HG02798 (cell line): ENCODE data around the gene IQGAP3.
"Not testable (repeated sequence)": the region's sequence is repeated elsewhere in the genome, so short reads cannot be mapped to it uniquely, and the experiment has no call there.

Experiments
- ATAC-seq: cut with Tn5 transposase; IDR thresholded peaks from one replicate; pipeline ENCODE4 v1.9.1; 2021; ENCODE audit warnings: mild to moderate bottlenecking; ENCODE audit not compliant: unreplicated experiment, poor library complexity

The IQGAP3 gene

GRCh38 chr1:156593661-156593989 is 21.3 kb upstream of the IQGAP3 start:
- no peak for ATAC-seq

GRCh38 chr1:156592910-156593660 is 20.7 kb upstream of the IQGAP3 start:
- ATAC-seq, result no peak

- no peak for ATAC-seq
Observed at GRCh38 chr1:156592158-156592909, 20.0 kb upstream of the IQGAP3 start.

DNA sequence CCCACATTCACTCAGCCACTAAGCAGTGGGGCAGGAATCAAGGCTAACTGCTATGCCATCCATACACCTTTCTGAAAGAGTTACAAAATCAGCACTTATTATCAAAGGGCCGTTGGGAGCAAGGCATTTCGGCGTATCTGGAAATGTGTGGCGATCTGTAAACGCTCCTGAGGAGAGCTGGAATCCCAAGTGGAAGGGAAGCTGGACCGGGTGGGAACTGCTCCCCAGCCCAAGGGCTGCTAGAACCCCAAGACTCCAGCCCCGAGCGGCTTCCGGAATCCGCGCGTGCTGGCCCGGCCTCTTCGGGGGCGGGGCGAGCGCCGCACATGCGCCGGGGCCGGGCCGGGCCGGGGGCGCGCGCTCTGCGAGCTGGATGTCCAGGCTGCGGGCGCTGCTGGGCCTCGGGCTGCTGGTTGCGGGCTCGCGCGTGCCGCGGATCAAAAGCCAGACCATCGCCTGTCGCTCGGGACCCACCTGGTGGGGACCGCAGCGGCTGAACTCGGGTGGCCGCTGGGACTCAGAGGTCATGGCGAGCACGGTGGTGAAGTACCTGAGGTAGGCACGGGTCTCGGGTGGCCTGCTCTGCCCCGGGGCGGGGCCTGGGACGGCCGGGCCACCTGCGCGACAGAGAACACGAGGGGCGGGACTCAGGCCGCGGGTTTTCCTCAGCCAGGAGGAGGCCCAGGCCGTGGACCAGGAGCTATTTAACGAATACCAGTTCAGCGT is 19.2 kb upstream of the IQGAP3 start, which contains the start of gene NAXE:
Gene NAXE, plus strand, starts transcription at position 345 of the 726 bp plus-strand sequence. Its CDS starts 29 bp downstream, at position 374.
- ATAC-seq, result peak; percentile 93

- ATAC-seq, result peak; percentile 4
Observed at GRCh38 chr1:156591181-156591431, 18.7 kb upstream of the IQGAP3 start.

GRCh38 chr1:156590326-156591180 is 18.2 kb upstream of the IQGAP3 start:
- no peak for ATAC-seq

GRCh38 chr1:156589546-156589945 is 17.2 kb upstream of the IQGAP3 start:
- ATAC-seq, result no peak

GRCh38 chr1:156587927-156588326 is 15.6 kb upstream of the IQGAP3 start:
- not testable (repeated sequence) for ATAC-seq

DNA sequence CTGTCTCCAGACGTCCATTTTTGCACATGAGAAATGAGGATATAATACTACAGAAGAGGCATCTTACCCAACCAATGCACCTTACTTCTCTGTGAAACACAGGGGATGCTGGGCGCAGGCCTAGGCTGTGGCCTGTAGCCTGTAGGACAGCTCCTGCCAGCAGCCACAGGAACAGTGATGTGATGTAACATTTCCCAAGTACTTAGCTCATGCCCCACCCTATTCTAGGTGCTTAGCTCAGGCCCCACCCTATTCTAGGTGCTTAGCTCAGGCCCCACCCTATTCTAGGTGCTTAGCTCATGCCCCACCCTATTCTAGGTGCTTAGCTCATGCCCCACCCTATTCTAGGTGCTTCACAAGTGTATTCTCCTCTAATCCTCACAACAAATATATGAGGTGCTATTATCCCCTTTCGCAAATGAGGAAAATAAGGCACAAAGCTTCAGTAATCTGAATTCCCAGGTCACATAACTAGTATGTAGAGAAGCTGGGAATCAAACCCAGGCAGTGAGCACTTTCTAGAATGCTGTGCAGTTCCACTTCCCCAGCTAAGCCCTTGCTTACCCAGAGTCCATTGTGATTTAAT is 14.6 kb upstream of the IQGAP3 start:
- no peak for ATAC-seq

DNA sequence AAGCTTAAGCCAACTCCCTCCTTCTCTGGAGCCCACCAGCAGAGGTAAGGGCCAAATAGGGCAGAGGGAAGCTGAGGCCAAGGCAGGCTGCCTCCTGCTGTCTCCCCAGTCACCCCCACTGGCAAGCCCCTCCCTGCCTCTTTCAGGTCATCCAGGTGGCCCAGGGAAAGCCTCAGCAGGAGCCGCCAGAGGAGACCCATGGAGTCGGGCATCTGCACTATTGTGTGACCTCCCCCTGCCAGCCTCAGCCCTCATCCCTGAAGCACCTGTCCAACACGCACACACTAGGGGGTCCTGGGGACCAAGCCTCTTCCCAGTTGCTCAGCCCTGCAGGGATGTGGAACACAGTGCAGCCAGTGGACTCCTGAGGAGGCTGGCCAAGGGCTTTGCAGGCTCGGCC is 14.0 kb upstream of the IQGAP3 start:
- ATAC-seq, result no peak

DNA sequence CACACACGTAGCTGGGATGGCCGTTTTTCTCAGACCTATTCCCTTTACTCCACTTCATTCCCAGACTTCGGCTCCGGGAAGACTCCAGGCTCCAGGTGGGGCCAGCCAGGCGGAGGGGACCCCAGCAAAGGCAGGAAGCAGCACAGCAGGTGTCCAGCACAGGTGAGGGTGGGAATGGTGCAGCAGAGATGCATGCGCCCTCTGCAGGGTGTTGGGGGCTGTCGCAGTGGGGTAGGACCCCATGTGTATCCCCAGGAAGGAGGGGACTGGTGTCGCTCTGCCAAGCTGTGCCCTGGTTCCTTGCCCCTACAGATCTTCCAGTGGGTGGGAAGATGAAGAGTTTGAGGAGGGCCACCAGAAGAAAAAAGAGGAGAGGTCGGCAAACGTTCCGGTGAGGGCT is 12.4 kb upstream of the IQGAP3 start:
- ATAC-seq, result no peak

- ATAC-seq, result no peak
Observed at GRCh38 chr1:156583821-156584622, 11.7 kb upstream of the IQGAP3 start.

- no peak for ATAC-seq
Observed at GRCh38 chr1:156582388-156583017, 10.1 kb upstream of the IQGAP3 start.

DNA sequence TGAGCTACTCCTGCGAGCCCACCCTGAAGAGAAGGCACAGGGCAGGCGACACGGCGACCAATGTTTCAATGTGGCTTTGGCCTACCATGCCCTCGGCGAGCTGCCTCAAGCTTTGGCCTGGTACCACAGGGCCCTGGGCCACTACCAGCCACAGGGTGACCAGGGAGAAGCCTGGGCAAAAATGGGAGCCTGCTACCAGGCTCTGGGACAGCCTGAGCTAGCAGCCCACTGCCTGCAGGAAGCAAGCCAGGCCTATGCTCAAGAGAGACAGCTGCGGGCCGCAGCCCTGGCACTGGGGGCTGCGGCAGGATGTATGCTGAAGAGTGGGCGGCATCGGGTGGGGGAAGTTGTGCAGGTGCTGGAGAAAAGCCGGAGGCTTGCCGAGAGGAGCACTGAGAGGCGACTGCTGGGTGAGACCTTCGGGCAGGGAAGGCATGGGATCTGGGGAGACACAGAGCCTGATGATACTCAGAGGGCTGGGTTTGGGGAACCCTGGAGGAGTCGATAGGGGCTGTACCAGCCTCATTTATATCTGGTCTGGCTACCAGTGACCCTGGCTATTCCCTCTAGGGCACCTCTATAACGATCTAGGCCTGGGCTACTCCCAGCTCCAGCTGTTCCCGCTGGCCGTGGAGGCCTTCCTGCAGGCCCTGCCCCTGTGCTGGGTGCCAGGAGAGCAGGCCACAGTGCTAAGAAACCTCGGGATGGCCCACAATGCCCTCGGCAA is 9.5 kb upstream of the IQGAP3 start:
- ATAC-seq, result no peak

DNA sequence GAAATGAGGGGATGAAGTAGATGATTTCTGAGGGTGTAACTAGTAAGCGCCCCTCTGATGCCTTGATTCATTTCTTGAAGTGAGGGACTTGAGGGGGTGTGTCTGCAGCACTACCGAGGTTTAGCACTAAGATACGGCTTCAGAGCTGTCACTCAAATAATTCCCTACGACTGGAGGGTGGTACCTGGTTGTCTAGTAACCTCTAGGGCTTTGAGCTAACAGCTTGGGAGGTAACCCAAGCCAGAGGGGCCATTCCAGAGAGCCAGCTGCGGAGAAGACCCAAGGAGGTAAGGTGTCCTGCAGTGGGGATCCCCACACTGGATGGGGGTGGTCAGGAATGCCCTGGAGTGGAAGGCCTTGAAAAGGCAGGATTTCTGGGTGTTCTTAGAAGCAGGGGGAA is 7.1 kb upstream of the IQGAP3 start, which contains the start of gene TTC24:
Gene TTC24, plus strand, starts transcription at position 252 of the 400 bp plus-strand sequence. CDS start 1,642 bp downstream, outside the sequence.
- ATAC-seq, result no peak

GRCh38 chr1:156578055-156578454 is 5.7 kb upstream of the IQGAP3 start:
- ATAC-seq, result no peak

DNA sequence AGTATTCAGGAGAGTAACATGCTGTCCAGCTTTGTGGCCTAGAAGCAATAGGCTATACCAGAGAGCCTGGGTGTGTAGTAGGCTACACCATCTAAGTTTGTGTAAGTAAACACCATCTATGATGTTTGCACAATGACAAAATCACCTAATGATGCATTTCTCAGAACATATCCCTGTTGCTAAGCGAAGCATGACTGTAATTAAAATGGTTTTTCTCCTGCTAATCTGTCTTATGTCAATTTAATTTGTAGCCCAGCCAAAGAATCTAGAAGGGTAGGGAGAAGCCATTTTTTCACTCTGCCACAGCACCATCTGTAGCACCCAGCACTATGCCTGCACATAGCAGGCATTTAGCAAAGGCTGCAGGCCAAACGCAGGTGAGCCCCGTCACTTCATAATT is 5.2 kb upstream of the IQGAP3 start:
- no peak for ATAC-seq

DNA sequence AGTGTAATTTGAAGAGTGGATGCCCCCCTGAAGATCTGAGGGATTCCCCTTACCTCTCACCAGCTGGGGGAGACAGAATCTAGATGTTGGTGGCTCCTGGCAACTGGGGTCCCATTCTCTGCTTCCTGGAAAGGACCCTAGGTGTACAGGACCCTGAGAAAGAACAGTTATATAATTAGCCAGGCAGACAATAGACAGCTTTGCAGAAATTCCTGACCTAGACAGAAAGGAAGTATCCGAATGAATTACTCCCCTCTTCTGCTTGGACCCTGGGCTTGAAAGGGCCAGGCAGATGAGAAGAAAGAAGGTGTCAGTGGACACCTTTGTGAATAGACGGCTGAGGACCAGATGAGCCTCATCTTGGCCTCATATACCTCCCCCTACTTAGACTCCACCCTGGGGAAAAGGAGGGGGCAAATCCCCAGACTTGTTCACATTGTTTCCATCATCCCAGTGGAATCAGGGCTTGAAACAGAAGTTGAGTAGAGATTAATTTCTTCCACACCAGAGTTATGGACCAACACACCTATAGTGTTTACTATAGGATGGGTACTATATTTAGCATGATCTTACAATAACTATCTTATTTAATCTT is 1.8 kb upstream of the IQGAP3 start:
- no peak for ATAC-seq
